ENCODE measurements around the gene NTSR1. TPM values are rescaled to one million over a fixed set of nuclear protein-coding genes. Genes with fewer than 3 reads are reported as not detected.

The NTSR1 gene
- total and polyA plus RNA-seq, 4 donors, result 0.02 to 3.7 (median 0.76) TPM

- 79 to 88% methylated on average over 23 to 24 of the region's 24 CpGs for WGBS, 2 donors
- peaks cover 0 to 11% (median 0%) of the 10 kb centered on the region in 4 donors for H3K9me3 ChIP-seq (ENCODE audit: control insufficient read depth in 4 of 4, insufficient read depth in 3 of 4, low read length in 3 of 4)
- DNase-seq, result no peak
- H3K9ac ChIP-seq (ENCODE audit: insufficient read depth in 1 of 2, low read length in 2 of 2), result no peak overlapping the region
- no peaks in the 10 kb centered on the region for H3K4me1 ChIP-seq (ENCODE audit: control insufficient read depth in 5 of 5, insufficient read depth in 5 of 5, low read length in 5 of 5)
- peaks cover 0 to 16% (median 13%) of the 10 kb centered on the region in 3 donors for H3K27me3 ChIP-seq (ENCODE audit: control insufficient read depth in 3 of 3, insufficient read depth in 3 of 3, low read length in 2 of 3)
- ATAC-seq (ENCODE audit: insufficient read depth, low FRiP score), result no peak
- no peak for TF ChIP-seq CTCF (IDR thresholded peaks at IDR 0.05; ENCODE audit: control extremely low read depth, extremely low read depth)
- no peaks in the 10 kb centered on the region for H3K36me3 ChIP-seq (ENCODE audit: control insufficient read depth in 4 of 4, insufficient read depth in 4 of 4, low read length in 4 of 4)
- no peak overlapping the region for H3K4me3 ChIP-seq
- H3K27ac ChIP-seq (ENCODE audit: low read depth in 1 of 2, low read length in 1 of 2), result no peak overlapping the region
Measured at GRCh38 chr20:62724692-62725595, 16.3 kb downstream of the NTSR1 start.

- H3K27me3 ChIP-seq (ENCODE audit: control insufficient read depth in 3 of 3, insufficient read depth in 3 of 3, low read length in 2 of 3), result peaks cover 0 to 18% (median 13%) of the 10 kb centered on the region in 3 donors
- H3K4me1 ChIP-seq (ENCODE audit: control insufficient read depth in 5 of 5, insufficient read depth in 5 of 5, low read length in 5 of 5), result no peaks in the 10 kb centered on the region
- no peak overlapping the region for H3K27ac ChIP-seq (ENCODE audit: low read depth in 1 of 2, low read length in 1 of 2)
- H3K36me3 ChIP-seq (ENCODE audit: control insufficient read depth in 4 of 4, insufficient read depth in 4 of 4, low read length in 4 of 4), result no peaks in the 10 kb centered on the region
- no peak for TF ChIP-seq CTCF (IDR thresholded peaks at IDR 0.05; ENCODE audit: control extremely low read depth, extremely low read depth)
- H3K9ac ChIP-seq (ENCODE audit: insufficient read depth in 1 of 2, low read length in 2 of 2), result no peak overlapping the region
- no peak overlapping the region for H3K4me3 ChIP-seq
- DNase-seq, result no peak
- 82 to 93% methylated on average over 15 of the region's 15 CpGs for WGBS, 2 donors
- no peak for ATAC-seq (ENCODE audit: insufficient read depth, low FRiP score)
- peaks cover 0 to 12% (median 0%) of the 10 kb centered on the region in 4 donors for H3K9me3 ChIP-seq (ENCODE audit: control insufficient read depth in 4 of 4, insufficient read depth in 3 of 4, low read length in 3 of 4)
Measured at GRCh38 chr20:62725596-62726268, 17.1 kb downstream of the NTSR1 start.

- Histone ChIP-seq H3K4me3 (no peak overlapping the region), H3K9me3 (ENCODE audit: control insufficient read depth in 4 of 4, insufficient read depth in 3 of 4, low read length in 3 of 4) (peaks cover 0 to 11% (median 0%) of the 10 kb centered on the region in 4 donors), H3K9ac (ENCODE audit: insufficient read depth in 1 of 2, low read length in 2 of 2) (no peak overlapping the region), H3K27me3 (ENCODE audit: control insufficient read depth in 3 of 3, insufficient read depth in 3 of 3, low read length in 2 of 3) (peaks cover 0 to 18% (median 13%) of the 10 kb centered on the region in 3 donors), H3K36me3 (ENCODE audit: control insufficient read depth in 4 of 4, insufficient read depth in 4 of 4, low read length in 4 of 4) (no peaks in the 10 kb centered on the region), H3K27ac (ENCODE audit: low read depth in 1 of 2, low read length in 1 of 2) (no peak overlapping the region), H3K4me1 (ENCODE audit: control insufficient read depth in 5 of 5, insufficient read depth in 5 of 5, low read length in 5 of 5) (no peaks in the 10 kb centered on the region)
- DNase-seq (no peak), ATAC-seq (ENCODE audit: insufficient read depth, low FRiP score) (no peak)
- TF ChIP-seq CTCF (IDR thresholded peaks at IDR 0.05; ENCODE audit: control extremely low read depth, extremely low read depth), result no peak
- WGBS, 2 donors, result 81 to 86% methylated on average over 12 of the region's 12 CpGs
Measured at GRCh38 chr20:62726276-62726675, 17.6 kb downstream of the NTSR1 start.
